Stimulated activated CD4-positive, alpha-beta T cell treated with anti-CD3 and anti-CD28 coated beads, TNF-alpha, amount 100 ng/mL, for 48 hours (primary cell): Measurements from ENCODE around the gene FYB1.

ENCODE experiments used
- DNase-seq, 3 donors: peaks; one replicate each; pipeline ENCODE4 v3.0.0-alpha.2; 2020; ENCODE audit warnings: low read depth in 3 of 3

Gene FYB1

GRCh38 chr5:39121315-39121714, 98.0 kb downstream of the FYB1 start:
- no peak for DNase-seq

- no peak for DNase-seq
Measured at GRCh38 chr5:39120052-39120420, 99.3 kb downstream of the FYB1 start.

GRCh38 chr5:39119404-39120051, 99.8 kb downstream of the FYB1 start:
- DNase-seq: no peak

- DNase-seq: no peak
Measured at GRCh38 chr5:39118638-39119037, 100.7 kb downstream of the FYB1 start.

DNA sequence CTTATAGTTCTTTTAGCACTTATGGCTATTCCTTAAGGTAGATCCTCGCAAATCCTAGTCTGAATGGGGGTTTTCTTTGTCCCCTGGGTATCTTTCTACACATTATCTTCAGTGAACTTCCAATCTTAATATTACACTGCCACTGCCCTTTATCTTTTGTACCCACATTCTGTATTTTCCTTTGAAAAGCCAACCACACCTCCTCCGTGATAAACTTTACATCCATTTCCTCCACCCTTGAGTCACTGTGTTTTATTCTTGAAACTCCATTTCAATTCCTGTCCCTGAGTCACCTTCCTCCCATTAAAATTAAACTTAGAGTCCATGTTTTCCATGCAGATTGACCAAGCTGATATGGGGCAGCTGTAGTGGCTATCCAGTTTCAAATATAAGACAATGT, 102.0 kb downstream of the FYB1 start:
- DNase-seq: no peak

- no peak for DNase-seq
Measured at GRCh38 chr5:39116344-39117170, 102.8 kb downstream of the FYB1 start.

GRCh38 chr5:39115644-39116343, 103.6 kb downstream of the FYB1 start:
- DNase-seq: no peak

DNA sequence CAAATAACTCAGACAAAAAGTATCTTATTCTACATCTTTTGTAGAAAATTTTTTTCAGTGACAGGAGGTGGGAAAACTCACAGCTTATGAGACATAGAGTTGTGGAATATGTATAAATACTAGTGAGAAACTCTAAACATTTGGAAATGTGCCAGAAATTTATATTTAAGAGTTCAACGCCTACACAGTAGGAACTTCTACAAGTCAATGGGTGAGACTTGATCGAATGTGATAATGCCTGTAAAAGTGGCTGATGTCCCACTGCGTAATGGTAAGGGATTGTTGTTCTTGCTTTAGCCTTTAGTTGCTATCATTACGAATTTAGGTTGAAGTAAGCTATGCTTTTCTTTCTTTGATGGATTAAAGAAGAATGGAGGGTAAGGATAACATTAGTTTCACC, 105.2 kb downstream of the FYB1 start:
- DNase-seq: no peak

DNA sequence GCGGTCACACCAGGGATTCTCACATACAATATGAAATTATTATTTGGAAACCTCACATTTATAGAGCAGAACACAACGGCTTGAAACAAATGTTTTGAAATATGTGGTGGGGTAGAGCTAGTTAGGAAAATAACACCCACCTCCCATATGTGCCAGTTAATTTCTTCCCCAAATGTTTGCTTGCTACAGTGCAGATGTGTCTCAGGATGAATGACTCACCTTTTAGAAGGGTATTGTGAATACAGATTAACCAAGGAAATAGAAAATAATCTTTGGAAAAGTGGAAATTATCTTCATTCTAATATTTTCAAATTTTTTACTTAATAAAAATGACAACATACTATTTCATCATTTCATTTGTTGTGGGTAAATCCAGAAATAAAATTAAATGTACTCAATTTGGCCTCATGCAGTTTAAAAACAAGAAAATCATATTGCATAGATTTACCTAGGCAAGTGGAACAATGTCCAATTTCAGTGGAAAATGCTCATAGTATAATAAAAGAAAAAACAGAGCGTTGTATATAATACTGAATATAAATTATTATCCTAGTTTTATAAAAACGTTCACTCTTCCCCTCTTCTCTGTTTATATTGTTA, 105.9 kb downstream of the FYB1 start:
- no peak for DNase-seq

DNA sequence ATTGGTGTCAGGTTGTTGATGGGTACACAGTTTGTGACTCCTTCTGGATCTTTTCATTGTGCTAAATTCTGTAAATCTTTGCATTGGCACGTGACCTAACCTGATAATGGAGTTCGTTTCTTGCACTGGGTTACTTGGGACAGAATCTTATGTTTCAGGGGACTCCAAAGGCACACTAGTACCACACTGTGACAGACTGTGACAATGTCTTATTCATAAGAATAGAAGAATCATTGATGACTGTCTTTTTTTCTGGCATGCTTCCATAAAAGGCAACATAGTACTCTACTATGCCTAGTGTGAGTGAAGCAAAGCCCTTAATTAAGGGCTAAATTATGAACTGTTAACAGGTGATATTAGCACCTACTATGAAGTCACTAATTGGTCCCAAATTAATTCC, 109.8 kb downstream of the FYB1 start:
- DNase-seq: no peak

DNA sequence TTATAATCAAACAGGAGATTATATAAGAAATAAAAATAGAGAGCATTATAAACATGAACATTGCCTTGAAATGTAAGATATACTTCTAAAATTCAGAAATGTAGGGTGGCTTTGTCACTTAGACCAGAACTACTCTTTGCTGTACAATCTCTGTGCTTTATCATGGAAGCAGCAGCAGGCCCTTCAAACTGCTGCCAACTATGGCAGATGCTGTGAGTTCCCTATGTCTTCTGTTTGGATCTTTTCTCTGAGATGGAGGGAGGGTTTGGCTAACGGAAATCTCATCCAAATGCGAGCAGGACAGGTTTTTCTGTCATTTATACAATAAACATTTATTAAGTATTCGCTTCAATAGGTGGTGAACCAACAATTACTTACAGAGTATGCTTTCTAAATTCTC, 110.4 kb downstream of the FYB1 start:
- no peak for DNase-seq

GRCh38 chr5:39107350-39107749, 112.0 kb downstream of the FYB1 start:
- no peak for DNase-seq

DNA sequence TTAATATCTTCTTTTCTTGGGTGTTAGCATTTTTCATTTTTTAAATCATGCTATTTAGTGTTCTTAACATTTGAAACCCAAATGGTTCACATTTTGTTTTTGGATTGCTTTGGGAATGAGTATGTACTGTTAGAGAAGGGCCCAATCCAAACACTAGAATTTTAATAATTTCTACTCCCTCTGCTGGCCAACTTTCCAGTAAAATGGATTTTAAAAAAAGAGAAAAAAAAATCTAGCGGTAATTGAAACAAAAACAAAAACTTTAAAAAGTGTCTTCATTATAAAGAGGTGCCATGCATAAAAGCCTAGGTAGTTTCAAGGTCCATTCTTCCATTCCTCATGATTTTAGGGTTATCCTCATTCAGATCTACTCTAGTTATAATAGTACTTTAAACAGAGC, 113.0 kb downstream of the FYB1 start:
- no peak for DNase-seq

GRCh38 chr5:39104221-39104620, 115.1 kb downstream of the FYB1 start:
- no peak for DNase-seq

- DNase-seq: no peak
Measured at GRCh38 chr5:39102684-39103155, 116.6 kb downstream of the FYB1 start.

GRCh38 chr5:39100851-39101396, 118.4 kb downstream of the FYB1 start:
- no peak for DNase-seq

DNA sequence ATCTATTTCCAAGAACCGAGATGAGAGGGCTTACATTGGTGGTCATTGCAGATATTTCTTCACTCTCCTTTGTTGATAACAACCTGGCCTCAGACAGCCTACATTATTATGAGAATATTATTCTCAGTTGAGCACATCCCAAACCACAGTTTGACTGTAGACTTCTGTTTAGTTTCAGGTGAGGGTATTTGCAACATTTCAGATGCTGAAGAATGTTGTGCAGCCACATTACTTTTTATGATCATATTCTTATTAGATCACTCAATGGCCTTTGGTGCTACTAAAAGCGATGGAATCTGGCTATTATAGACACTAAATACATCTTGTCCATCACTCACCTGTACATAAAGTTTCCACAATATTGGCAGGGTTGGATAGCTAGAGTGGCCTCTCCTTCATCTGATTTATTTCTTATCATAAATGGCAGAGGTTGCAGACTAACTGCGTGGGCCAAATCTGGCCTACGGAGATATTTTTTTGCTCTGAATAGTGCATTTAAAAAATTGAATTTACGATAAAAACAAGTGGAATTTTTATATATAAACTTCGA, 119.0 kb downstream of the FYB1 start:
- DNase-seq: no peak

DNA sequence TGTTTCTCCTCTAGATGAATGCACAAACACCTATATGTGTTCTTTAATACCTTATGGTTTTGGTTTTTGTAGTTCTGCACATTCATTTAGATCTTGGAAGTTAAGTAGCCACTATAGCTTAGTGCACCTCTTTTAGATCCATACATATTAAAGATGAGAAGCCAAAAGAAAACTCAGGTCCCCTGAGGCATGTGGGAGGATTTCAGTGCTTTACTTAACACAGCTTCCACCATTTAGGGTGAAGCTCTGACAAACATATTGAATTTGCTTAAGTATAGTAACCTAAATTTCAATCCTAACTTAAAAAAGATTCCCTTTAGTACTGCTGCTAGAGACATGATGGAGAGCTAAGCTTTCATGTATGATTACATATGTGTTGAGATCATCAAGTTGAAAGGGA, 119.5 kb downstream of the FYB1 start:
- no peak for DNase-seq

- DNase-seq: no peak
Measured at GRCh38 chr5:39093352-39093751, 126.0 kb downstream of the FYB1 start.

DNA sequence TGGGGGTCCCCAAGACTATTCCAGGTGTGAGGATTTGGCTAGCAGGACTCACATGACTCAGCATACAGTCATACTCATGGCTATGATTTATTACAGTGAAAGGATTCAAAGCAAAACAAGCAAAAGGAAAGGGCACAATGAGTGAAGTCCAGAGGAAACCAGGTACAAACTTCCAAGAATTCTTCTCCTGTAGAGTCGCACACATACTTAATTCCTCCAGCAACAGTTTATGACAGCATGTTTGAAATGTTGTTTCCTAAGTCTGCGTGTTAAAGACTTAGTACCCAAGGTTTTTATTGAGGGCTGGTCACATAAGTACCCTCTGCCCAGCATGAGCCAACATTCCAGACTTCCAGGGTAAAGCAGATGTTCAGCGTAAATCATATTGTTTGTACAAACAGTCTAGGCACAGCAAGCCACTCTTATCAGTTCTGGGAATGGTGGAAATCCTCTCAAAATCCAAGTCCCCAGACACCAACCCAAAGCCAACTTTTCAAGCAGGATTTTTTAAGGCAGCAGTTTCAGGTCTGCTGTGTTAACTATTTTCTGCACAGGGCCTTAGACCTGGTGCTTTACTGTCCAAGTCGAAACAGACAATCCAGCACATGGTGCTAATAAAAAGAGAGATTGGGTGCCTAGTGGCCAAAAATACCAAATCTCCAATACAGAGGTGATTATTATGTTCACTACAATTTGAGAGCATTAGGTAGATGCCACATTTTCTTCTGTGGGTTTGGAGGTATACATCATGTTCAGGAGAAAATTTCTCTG, 126.6 kb downstream of the FYB1 start:
- DNase-seq: no peak
